KMS-11 (cell line): ENCODE results near the gene PGLYRP2.
"Not testable (repeated sequence)": the region's sequence is repeated elsewhere in the genome, so short reads cannot be mapped to it uniquely, and the experiment has no call there.

Experiments
- H2AFZ ChIP-seq: fragments of 200-600 bp; sonication (generic); 2 replicates; pipeline ENCODE4 v1.6.1; 2016; ENCODE audit warnings: antibody characterized with exemption, mixed run types, low read depth
- H3K27ac ChIP-seq: fragments of 200-600 bp; sonication (generic); 2 replicates; pipeline ENCODE4 v1.6.1; 2016; ENCODE audit warnings: mild to moderate bottlenecking, mixed run types
- H3K27me3 ChIP-seq: fragments of 200-600 bp; sonication (generic); 2 replicates; pipeline ENCODE4 v1.6.1; 2017; ENCODE audit warnings: mild to moderate bottlenecking, low read depth, mixed run types, moderate library complexity; ENCODE audit not compliant: insufficient read depth
- H3K36me3 ChIP-seq: fragments of 200-600 bp; sonication (generic); 2 replicates; pipeline ENCODE4 v1.6.1; 2017; ENCODE audit warnings: mild to moderate bottlenecking, mixed run types; ENCODE audit not compliant: insufficient read depth
- H3K4me1 ChIP-seq: fragments of 200-600 bp; sonication (generic); 2 replicates; pipeline ENCODE4 v1.6.1; 2016; ENCODE audit warnings: mild to moderate bottlenecking, low read depth, mixed run types; ENCODE audit not compliant: poor library complexity, severe bottlenecking
- H3K4me2 ChIP-seq: fragments of 200-600 bp; sonication (generic); 2 replicates; pipeline ENCODE4 v1.7.0; 2016; ENCODE audit warnings: mild to moderate bottlenecking, mixed run types
- H3K4me3 ChIP-seq: fragments of 200-600 bp; sonication (generic); IDR thresholded peaks from 2 replicates; pipeline ENCODE4 v1.6.1; 2017; ENCODE audit warnings: low read depth, low read length, mixed read lengths; ENCODE audit not compliant: insufficient read depth
- H3K79me2 ChIP-seq: fragments of 200-600 bp; sonication (generic); 2 replicates; pipeline ENCODE4 v1.6.1; 2016; ENCODE audit warnings: low read depth, mixed run types; ENCODE audit not compliant: insufficient read depth
- H3K9ac ChIP-seq: fragments of 200-600 bp; sonication (generic); 2 replicates; pipeline ENCODE4 v1.6.1; 2016; ENCODE audit warnings: mild to moderate bottlenecking, mixed run types
- H4K20me1 ChIP-seq: fragments of 200-600 bp; sonication (generic); 2 replicates; pipeline ENCODE4 v1.6.1; 2016; ENCODE audit warnings: mild to moderate bottlenecking, mixed run types; ENCODE audit not compliant: insufficient read depth
- CTCF ChIP-seq: fragments of 200-600 bp; sonication (generic); conservative IDR thresholded peaks from 2 replicates; pipeline ENCODE4 v1.6.1; 2017; ENCODE audit warnings: low read depth, mild to moderate bottlenecking, antibody characterized with exemption, low read length, moderate library complexity, mixed read lengths

PGLYRP2 gene

GRCh38 chr19:15495151-15495550, 15.8 kb upstream of the PGLYRP2 start:
- Histone ChIP-seq H3K79me2 (no peaks in the 10 kb centered on the region), H3K27ac (no peak overlapping the region), H4K20me1 (no peaks in the 10 kb centered on the region), H3K27me3 (peaks cover 9% of the 10 kb centered on the region; the same call in 1 of the 2 replicates), H2AFZ (no peak overlapping the region), H3K4me1 (no peaks in the 10 kb centered on the region), H3K9ac (no peak overlapping the region), H3K4me3 (no peak overlapping the region), H3K36me3 (no peaks in the 10 kb centered on the region), H3K4me2 (no peak overlapping the region)
- TF ChIP-seq CTCF = no peak

- Histone ChIP-seq H3K27me3 (no peaks in the 10 kb centered on the region), H2AFZ (no peak overlapping the region), H3K36me3 (no peaks in the 10 kb centered on the region), H4K20me1 (no peaks in the 10 kb centered on the region), H3K4me3 (no peak overlapping the region), H3K27ac (no peak overlapping the region), H3K9ac (no peak overlapping the region), H3K4me1 (no peaks in the 10 kb centered on the region), H3K4me2 (no peak overlapping the region), H3K79me2 (no peaks in the 10 kb centered on the region)
- no peak for TF ChIP-seq CTCF
Observed at GRCh38 chr19:15488489-15489226, 9.4 kb upstream of the PGLYRP2 start.

GRCh38 chr19:15487038-15487437, 7.7 kb upstream of the PGLYRP2 start:
- TF ChIP-seq CTCF = no peak
- Histone ChIP-seq H3K27me3 (no peaks in the 10 kb centered on the region), H3K4me1 (no peaks in the 10 kb centered on the region), H3K4me3 (no peak overlapping the region), H3K36me3 (no peaks in the 10 kb centered on the region), H3K27ac (no peak overlapping the region), H3K79me2 (no peaks in the 10 kb centered on the region), H2AFZ (no peak overlapping the region), H4K20me1 (no peaks in the 10 kb centered on the region), H3K4me2 (no peak overlapping the region), H3K9ac (no peak overlapping the region)

- H4K20me1 ChIP-seq, H3K27me3 ChIP-seq, H3K27ac ChIP-seq, H3K36me3 ChIP-seq, H3K4me2 ChIP-seq, H2AFZ ChIP-seq, H3K4me3 ChIP-seq, H3K79me2 ChIP-seq, H3K9ac ChIP-seq, H3K4me1 ChIP-seq: not testable (repeated sequence)
Observed at GRCh38 chr19:15485768-15486167, 6.5 kb upstream of the PGLYRP2 start.

- H2AFZ ChIP-seq = not testable (repeated sequence)
Observed at GRCh38 chr19:15480996-15481395, 1.7 kb upstream of the PGLYRP2 start.

More at GRCh38 chr19:15480996-15481395, 1.7 kb upstream of the PGLYRP2 start:
- H3K79me2 ChIP-seq, H3K4me1 ChIP-seq, H3K27ac ChIP-seq, H3K36me3 ChIP-seq, H3K4me2 ChIP-seq, H4K20me1 ChIP-seq, H3K27me3 ChIP-seq, H3K4me3 ChIP-seq, H3K9ac ChIP-seq: not testable (repeated sequence)
